GM12878 (cell line): ENCODE measurements around the gene HMMR. TPM values are rescaled to one million over a fixed set of nuclear protein-coding genes. Genes with fewer than 3 reads are reported as not detected.

Experiments
- ATAC-seq: fragments of 200-7000 bp; cut with Tn5 transposase; 3 replicates; pipeline ENCODE4 v1.9.1; 2020; ENCODE audit warnings: mild to moderate bottlenecking, moderate library complexity
- BruUV-seq: library from RNA; stranded (reverse); fragments of 400-500 nt; replicated peaks from 2 replicates; lab custom pipeline; 2021; lab: Mats Ljungman, UMichigan
- CTCF ChIA-PET: fragments of 300-600 bp; sonication (Branson Sonifier 250); formaldehyde crosslinking; extraction: SDS; loops from one replicate; lab custom pipeline; 2021; ENCODE audit warnings: inconsistent platforms; lab: Yijun Ruan, JAX
- POLR2A ChIA-PET: fragments of 350-600 bp; formaldehyde crosslinking; extraction: SDS; loops from one replicate; lab custom pipeline; 2021; ENCODE audit warnings: inconsistent platforms; lab: Charles Lee
- RAD21 ChIA-PET: fragments of 300-600 bp; sonication (Branson Sonifier 250); formaldehyde crosslinking; loops from one replicate; lab custom pipeline; 2023; ENCODE audit warnings: antibody characterized with exemption; ENCODE audit not compliant: unreplicated experiment; lab: Charles Lee
- SMC1A ChIA-PET: fragments of 300-600 bp; sonication (Branson Sonifier 250); formaldehyde crosslinking; loops from one replicate; lab custom pipeline; 2023; ENCODE audit not compliant: unreplicated experiment, uncharacterized antibody; lab: Charles Lee
- DNase-seq: peaks from one replicate; pipeline ENCODE4 v3.0.0-alpha.2; 2011; ENCODE audit warnings: low read depth, low spot score
- FAIRE-seq: peaks from 3 replicates; lab custom pipeline; 2011; peaks lifted over from hg19 to GRCh38; lab: Jason Lieb, UNC
- H2AFZ ChIP-seq: 2 replicates; pipeline ENCODE4 v1.6.0; 2011; ENCODE audit warnings: low read depth, low read length, control low read depth; ENCODE audit not compliant: control insufficient read depth
- H3K27ac ChIP-seq: 2 replicates; pipeline ENCODE4 v1.5.1; 2011; ENCODE audit warnings: control low read depth; ENCODE audit not compliant: control insufficient read depth, insufficient read depth
- H3K27me3 ChIP-seq, 2 experiments: replicated peaks in 1 of 2; 2 replicates each; pipeline versions ENCODE4 v1.6.0 to v1.6.1; 2011; ENCODE audit warnings: low read length in 1 of 2; ENCODE audit not compliant: control insufficient read depth in 2 of 2, insufficient read depth in 2 of 2
- H3K36me3 ChIP-seq, 2 experiments: 2 replicates each; pipeline ENCODE4 v1.5.1; 2011; ENCODE audit warnings: low read length in 1 of 2; ENCODE audit not compliant: control insufficient read depth in 2 of 2, insufficient read depth in 2 of 2
- H3K4me1 ChIP-seq: 2 replicates; pipeline ENCODE4 v1.6.1; 2011; ENCODE audit warnings: mild to moderate bottlenecking, low read length, moderate library complexity, mixed read lengths; ENCODE audit not compliant: control insufficient read depth, insufficient read depth
- H3K4me2 ChIP-seq: 2 replicates; pipeline ENCODE4 v1.6.0; 2011; ENCODE audit warnings: control low read depth; ENCODE audit not compliant: control insufficient read depth, insufficient read depth
- H3K4me3 ChIP-seq: fragments of 200-600 bp; sonication (generic); 2 replicates; pipeline ENCODE4 v1.5.1; 2016
- H3K79me2 ChIP-seq: 2 replicates; pipeline ENCODE4 v1.6.0; 2011; ENCODE audit warnings: low read length; ENCODE audit not compliant: control insufficient read depth, insufficient read depth
- H3K9ac ChIP-seq: 2 replicates; pipeline ENCODE4 v1.8.0; 2011; ENCODE audit warnings: low read length, control low read depth, mixed read lengths; ENCODE audit not compliant: control insufficient read depth, insufficient read depth
- H3K9me3 ChIP-seq: replicated peaks from 3 replicates; pipeline ENCODE4 v1.5.1; 2011; ENCODE audit warnings: mild to moderate bottlenecking, low read length; ENCODE audit not compliant: control insufficient read depth, insufficient read depth
- H4K20me1 ChIP-seq: 2 replicates; pipeline ENCODE4 v1.6.0; 2011; ENCODE audit not compliant: control insufficient read depth, insufficient read depth
- CHD4 ChIP-seq: fragments of 200-600 bp; sonication (generic); IDR thresholded peaks from 2 replicates; pipeline ENCODE4 v1.6.1; 2016; ENCODE audit warnings: mild to moderate bottlenecking
- ESRRA ChIP-seq: IDR thresholded peaks from 2 replicates; pipeline ENCODE4 v1.6.1; 2012; ENCODE audit warnings: mild to moderate bottlenecking, low read length, improper control_type of control experiment
- IKZF2 ChIP-seq, 2 experiments: fragments of 450-650 bp; IDR thresholded peaks; 2 replicates each; pipeline ENCODE4 v1.6.1; 2017; ENCODE audit warnings: mild to moderate bottlenecking in 2 of 2, moderate library complexity in 2 of 2
- IRF3 ChIP-seq: fragments of 450-650 bp; IDR thresholded peaks from 2 replicates; pipeline ENCODE4 v1.6.1; 2014; ENCODE audit warnings: mild to moderate bottlenecking
- JUNB ChIP-seq: IDR thresholded peaks from 2 replicates; pipeline ENCODE4 v1.6.1; 2016; ENCODE audit warnings: antibody characterized with exemption, mild to moderate bottlenecking
- PML ChIP-seq: IDR thresholded peaks from 2 replicates; pipeline ENCODE4 v1.6.1; 2012; ENCODE audit warnings: low read length, inconsistent platforms
- SMARCA5 ChIP-seq: fragments of 450-650 bp; IDR thresholded peaks from 2 replicates; pipeline ENCODE4 v1.6.1; 2017; ENCODE audit warnings: mild to moderate bottlenecking
- STAT1 ChIP-seq: fragments of 450-650 bp; conservative IDR thresholded peaks from 2 replicates; pipeline ENCODE4 v1.6.1; 2014; ENCODE audit warnings: antibody characterized with exemption, mild to moderate bottlenecking
- TCF12 ChIP-seq: IDR thresholded peaks from 2 replicates; pipeline ENCODE4 v1.6.1; 2011; ENCODE audit warnings: low read depth, mild to moderate bottlenecking, low read length
- ZNF217 ChIP-seq: fragments of 450-650 bp; IDR thresholded peaks from 2 replicates; pipeline ENCODE4 v1.6.1; 2017; ENCODE audit warnings: antibody characterized with exemption, mild to moderate bottlenecking
- ZNF24 ChIP-seq: fragments of 450-650 bp; IDR thresholded peaks from 2 replicates; pipeline ENCODE4 v1.6.1; 2017; ENCODE audit warnings: antibody characterized with exemption, mild to moderate bottlenecking
- WGBS: methylation state at CpG from one replicate; pipeline ENCODE4 v1.1.6; 2016; ENCODE audit warnings: low lambda C conversion rate; ENCODE audit not compliant: insufficient replicate concordance, insufficient coverage; ENCODE audit errors: missing lambda C conversion rate; 5-methylcytosine and 5-hydroxymethylcytosine counted together
- in situ Hi-C: fragments of 300-500 bp; cut with MboI; formaldehyde crosslinking; loops from 9 replicates; pipeline ENCODE4 v1.14.3; 2018; ENCODE audit warnings: mixed read lengths
- intact Hi-C: fragments of 100-400 bp; cut with micrococcal nuclease; formaldehyde crosslinking; loops from one replicate; pipeline ENCODE4 v1.14.2; 2022; ENCODE audit not compliant: unreplicated experiment
- polyA plus RNA-seq, 11 experiments: library from polyadenylated mRNA; depleted of rRNA in 4 of 11; unstranded in 6 of 11; stranded (reverse) in 5 of 11; fragments of >200 nt; fragmentation: Nextera tagmentation in 4 of 11; fragmentation: Illumina TruSeq in 1 of 11; extraction: Ambion mirVana in 4 of 11; extraction: Trizol in 1 of 11; gene quantifications; 1 replicate in 1 of 11; 2 replicates in 10 of 11; pipeline versions ENCODE4 v1.2.1 to v1.2.3, GENCODE V29; 2011 to 2016; ENCODE audit warnings: inconsistent platforms in 2 of 11, missing spikeins in 2 of 11, low read depth in 1 of 11
- total RNA-seq, 4 experiments: library from RNA; depleted of rRNA in 3 of 4; stranded (reverse); fragments of >200 nt in 3 of 4; fragmentation: Illumina TruSeq in 1 of 4; extraction: Trizol in 1 of 4; gene quantifications; 2 replicates each; pipeline versions ENCODE4 v1.2.1 to v1.2.3, GENCODE V29; 2013 to 2021
- TF ChIP-seq, protein P1 (sequence below): IDR thresholded peaks from 2 replicates; pipeline ENCODE4 v1.6.1; 2012; ENCODE audit warnings: improper control_type of control experiment, low read depth, low read length; ENCODE audit not compliant: insufficient replicate concordance
- TF ChIP-seq, protein P2 (sequence below), 3 experiments: IDR thresholded peaks in 2 of 3; conservative IDR thresholded peaks in 1 of 3; 2 replicates each; pipeline ENCODE4 v1.5.1; 2011; ENCODE audit warnings: low read depth in 3 of 3, low read length in 3 of 3, mild to moderate bottlenecking in 3 of 3, control low read depth in 2 of 3, moderate library complexity in 2 of 3, inconsistent platforms in 1 of 3, mixed read lengths in 1 of 3; ENCODE audit not compliant: control insufficient read depth in 2 of 3, insufficient read depth in 1 of 3; ENCODE audit errors: extremely low read depth in 1 of 3
- TF ChIP-seq, protein P3 (sequence below): fragments of 450-650 bp; IDR thresholded peaks from 2 replicates; pipeline ENCODE4 v1.6.1; 2017; ENCODE audit warnings: borderline replicate concordance
- TF ChIP-seq, protein P4 (sequence below): IDR thresholded peaks from 2 replicates; pipeline ENCODE4 v1.6.1; 2012; ENCODE audit warnings: low read length, inconsistent platforms

The HMMR gene
- total and polyA plus RNA-seq, 10 of the 15 experiments (the other 5 are each of a cell fraction or from before 2014, with no cell fraction given): 44.1 to 122 (median 64.2) TPM

GRCh38 chr5:163433271-163433670 is 27.2 kb upstream of the HMMR start:
- H3K9ac ChIP-seq: no peak overlapping the region
- peaks cover 9% of the 10 kb centered on the region for H3K79me2 ChIP-seq
- RAD21 ChIA-PET: no interaction called here
- in situ Hi-C loops (no loop called here), intact Hi-C loops (no loop called here)
- no peaks in the 10 kb centered on the region for H3K36me3 ChIP-seq
- H3K9me3 ChIP-seq: no peaks in the 10 kb centered on the region
- H3K4me2 ChIP-seq: no peak overlapping the region
- FAIRE-seq (no peak), ATAC-seq (no peak), DNase-seq (no peak)
- POLR2A ChIA-PET: no interaction called here
- H3K27me3 ChIP-seq: no peaks in the 10 kb centered on the region
- no peaks in the 10 kb centered on the region for H4K20me1 ChIP-seq
- WGBS: 63% methylated on average over 5 of the region's 5 CpGs
- H2AFZ ChIP-seq: no peak overlapping the region
- SMC1A ChIA-PET: no interaction called here
- BruUV-seq: no TSS peak
- CTCF ChIA-PET: interaction anchor here (0.7 to 1.2 kb wide), 2 partner anchors 21 to 211 kb away, joined by 3 read pairs; no protein-coding TSS in a partner anchor
- no peaks in the 10 kb centered on the region; the same call in 1 of the 2 replicates for H3K4me1 ChIP-seq
- H3K4me3 ChIP-seq: no peak overlapping the region
- no peak overlapping the region for H3K27ac ChIP-seq
- TF ChIP-seq SMARCA5 (no peak), ZNF217 (no peak), IRF3 (no peak), ZNF24 (no peak), PML (no peak), JUNB (no peak), CHD4 (no peak), STAT1 (no peak), IKZF2 (IDR thresholded peaks at IDR 0.05) (no peak), TCF12 (no peak), ESRRA (no peak)
- TF ChIP-seq, protein P1, sequence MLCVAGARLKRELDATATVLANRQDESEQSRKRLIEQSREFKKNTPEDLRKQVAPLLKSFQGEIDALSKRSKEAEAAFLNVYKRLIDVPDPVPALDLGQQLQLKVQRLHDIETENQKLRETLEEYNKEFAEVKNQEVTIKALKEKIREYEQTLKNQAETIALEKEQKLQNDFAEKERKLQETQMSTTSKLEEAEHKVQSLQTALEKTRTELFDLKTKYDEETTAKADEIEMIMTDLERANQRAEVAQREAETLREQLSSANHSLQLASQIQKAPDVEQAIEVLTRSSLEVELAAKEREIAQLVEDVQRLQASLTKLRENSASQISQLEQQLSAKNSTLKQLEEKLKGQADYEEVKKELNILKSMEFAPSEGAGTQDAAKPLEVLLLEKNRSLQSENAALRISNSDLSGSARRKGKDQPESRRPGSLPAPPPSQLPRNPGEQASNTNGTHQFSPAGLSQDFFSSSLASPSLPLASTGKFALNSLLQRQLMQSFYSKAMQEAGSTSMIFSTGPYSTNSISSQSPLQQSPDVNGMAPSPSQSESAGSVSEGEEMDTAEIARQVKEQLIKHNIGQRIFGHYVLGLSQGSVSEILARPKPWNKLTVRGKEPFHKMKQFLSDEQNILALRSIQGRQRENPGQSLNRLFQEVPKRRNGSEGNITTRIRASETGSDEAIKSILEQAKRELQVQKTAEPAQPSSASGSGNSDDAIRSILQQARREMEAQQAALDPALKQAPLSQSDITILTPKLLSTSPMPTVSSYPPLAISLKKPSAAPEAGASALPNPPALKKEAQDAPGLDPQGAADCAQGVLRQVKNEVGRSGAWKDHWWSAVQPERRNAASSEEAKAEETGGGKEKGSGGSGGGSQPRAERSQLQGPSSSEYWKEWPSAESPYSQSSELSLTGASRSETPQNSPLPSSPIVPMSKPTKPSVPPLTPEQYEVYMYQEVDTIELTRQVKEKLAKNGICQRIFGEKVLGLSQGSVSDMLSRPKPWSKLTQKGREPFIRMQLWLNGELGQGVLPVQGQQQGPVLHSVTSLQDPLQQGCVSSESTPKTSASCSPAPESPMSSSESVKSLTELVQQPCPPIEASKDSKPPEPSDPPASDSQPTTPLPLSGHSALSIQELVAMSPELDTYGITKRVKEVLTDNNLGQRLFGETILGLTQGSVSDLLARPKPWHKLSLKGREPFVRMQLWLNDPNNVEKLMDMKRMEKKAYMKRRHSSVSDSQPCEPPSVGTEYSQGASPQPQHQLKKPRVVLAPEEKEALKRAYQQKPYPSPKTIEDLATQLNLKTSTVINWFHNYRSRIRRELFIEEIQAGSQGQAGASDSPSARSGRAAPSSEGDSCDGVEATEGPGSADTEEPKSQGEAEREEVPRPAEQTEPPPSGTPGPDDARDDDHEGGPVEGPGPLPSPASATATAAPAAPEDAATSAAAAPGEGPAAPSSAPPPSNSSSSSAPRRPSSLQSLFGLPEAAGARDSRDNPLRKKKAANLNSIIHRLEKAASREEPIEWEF: no peak
- TF ChIP-seq, protein P2, sequence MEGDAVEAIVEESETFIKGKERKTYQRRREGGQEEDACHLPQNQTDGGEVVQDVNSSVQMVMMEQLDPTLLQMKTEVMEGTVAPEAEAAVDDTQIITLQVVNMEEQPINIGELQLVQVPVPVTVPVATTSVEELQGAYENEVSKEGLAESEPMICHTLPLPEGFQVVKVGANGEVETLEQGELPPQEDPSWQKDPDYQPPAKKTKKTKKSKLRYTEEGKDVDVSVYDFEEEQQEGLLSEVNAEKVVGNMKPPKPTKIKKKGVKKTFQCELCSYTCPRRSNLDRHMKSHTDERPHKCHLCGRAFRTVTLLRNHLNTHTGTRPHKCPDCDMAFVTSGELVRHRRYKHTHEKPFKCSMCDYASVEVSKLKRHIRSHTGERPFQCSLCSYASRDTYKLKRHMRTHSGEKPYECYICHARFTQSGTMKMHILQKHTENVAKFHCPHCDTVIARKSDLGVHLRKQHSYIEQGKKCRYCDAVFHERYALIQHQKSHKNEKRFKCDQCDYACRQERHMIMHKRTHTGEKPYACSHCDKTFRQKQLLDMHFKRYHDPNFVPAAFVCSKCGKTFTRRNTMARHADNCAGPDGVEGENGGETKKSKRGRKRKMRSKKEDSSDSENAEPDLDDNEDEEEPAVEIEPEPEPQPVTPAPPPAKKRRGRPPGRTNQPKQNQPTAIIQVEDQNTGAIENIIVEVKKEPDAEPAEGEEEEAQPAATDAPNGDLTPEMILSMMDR (IDR thresholded peaks at IDR 0.05 in 2 of 3, conservative IDR thresholded peaks at IDR 0.05 in 1 of 3; ENCODE audit: control insufficient read depth in 2 of 3, extremely low read depth in 1 of 3, insufficient read depth in 1 of 3, low read depth in 3 of 3, low read length in 3 of 3): no peak
- TF ChIP-seq, protein P3, sequence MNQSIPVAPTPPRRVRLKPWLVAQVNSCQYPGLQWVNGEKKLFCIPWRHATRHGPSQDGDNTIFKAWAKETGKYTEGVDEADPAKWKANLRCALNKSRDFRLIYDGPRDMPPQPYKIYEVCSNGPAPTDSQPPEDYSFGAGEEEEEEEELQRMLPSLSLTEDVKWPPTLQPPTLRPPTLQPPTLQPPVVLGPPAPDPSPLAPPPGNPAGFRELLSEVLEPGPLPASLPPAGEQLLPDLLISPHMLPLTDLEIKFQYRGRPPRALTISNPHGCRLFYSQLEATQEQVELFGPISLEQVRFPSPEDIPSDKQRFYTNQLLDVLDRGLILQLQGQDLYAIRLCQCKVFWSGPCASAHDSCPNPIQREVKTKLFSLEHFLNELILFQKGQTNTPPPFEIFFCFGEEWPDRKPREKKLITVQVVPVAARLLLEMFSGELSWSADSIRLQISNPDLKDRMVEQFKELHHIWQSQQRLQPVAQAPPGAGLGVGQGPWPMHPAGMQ: no peak
- TF ChIP-seq, protein P4, sequence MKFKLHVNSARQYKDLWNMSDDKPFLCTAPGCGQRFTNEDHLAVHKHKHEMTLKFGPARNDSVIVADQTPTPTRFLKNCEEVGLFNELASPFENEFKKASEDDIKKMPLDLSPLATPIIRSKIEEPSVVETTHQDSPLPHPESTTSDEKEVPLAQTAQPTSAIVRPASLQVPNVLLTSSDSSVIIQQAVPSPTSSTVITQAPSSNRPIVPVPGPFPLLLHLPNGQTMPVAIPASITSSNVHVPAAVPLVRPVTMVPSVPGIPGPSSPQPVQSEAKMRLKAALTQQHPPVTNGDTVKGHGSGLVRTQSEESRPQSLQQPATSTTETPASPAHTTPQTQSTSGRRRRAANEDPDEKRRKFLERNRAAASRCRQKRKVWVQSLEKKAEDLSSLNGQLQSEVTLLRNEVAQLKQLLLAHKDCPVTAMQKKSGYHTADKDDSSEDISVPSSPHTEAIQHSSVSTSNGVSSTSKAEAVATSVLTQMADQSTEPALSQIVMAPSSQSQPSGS: no peak
